HG03571 (cell line): Measurements from ENCODE around the gene TTC9B.
"Not testable (repeated sequence)": the region's sequence is repeated elsewhere in the genome, so short reads cannot be mapped to it uniquely, and the experiment has no call there.

Experiments
- ATAC-seq: cut with Tn5 transposase; IDR thresholded peaks from one replicate; pipeline ENCODE4 v1.9.1; 2021; ENCODE audit not compliant: unreplicated experiment

TTC9B gene

GRCh38 chr19:40233811-40234389, 15.7 kb upstream of the TTC9B start:
- no peak for ATAC-seq

GRCh38 chr19:40232949-40233810, 15.0 kb upstream of the TTC9B start:
- no peak for ATAC-seq

GRCh38 chr19:40232479-40232878, 14.3 kb upstream of the TTC9B start:
- ATAC-seq: no peak

GRCh38 chr19:40231544-40232424, 13.6 kb upstream of the TTC9B start:
- ATAC-seq: no peak

GRCh38 chr19:40231057-40231456, 12.9 kb upstream of the TTC9B start:
- no peak for ATAC-seq

GRCh38 chr19:40229926-40230417, 11.8 kb upstream of the TTC9B start:
- ATAC-seq: no peak

GRCh38 chr19:40229484-40229883, 11.3 kb upstream of the TTC9B start:
- ATAC-seq: no peak

- no peak for ATAC-seq
Measured at GRCh38 chr19:40228863-40229262, 10.7 kb upstream of the TTC9B start.

- no peak for ATAC-seq
Measured at GRCh38 chr19:40228346-40228745, 10.2 kb upstream of the TTC9B start.

GRCh38 chr19:40225440-40226305, 7.5 kb upstream of the TTC9B start:
- no peak for ATAC-seq

- no peak for ATAC-seq
Measured at GRCh38 chr19:40224342-40225150, 6.4 kb upstream of the TTC9B start.

- ATAC-seq: no peak
Measured at GRCh38 chr19:40223135-40223822, 5.1 kb upstream of the TTC9B start.

- ATAC-seq: no peak
Measured at GRCh38 chr19:40221858-40222619, 3.9 kb upstream of the TTC9B start.

- ATAC-seq: no peak
Measured at GRCh38 chr19:40220674-40221073, 2.5 kb upstream of the TTC9B start.

GRCh38 chr19:40219721-40220276, 1.6 kb upstream of the TTC9B start:
- no peak for ATAC-seq

GRCh38 chr19:40219029-40219428, 845 bp upstream of the TTC9B start:
- not testable (repeated sequence) for ATAC-seq

GRCh38 chr19:40217027-40217810, 965 bp downstream of the TTC9B start:
- ATAC-seq: no peak

- no peak for ATAC-seq
Measured at GRCh38 chr19:40216777-40217026, 1.5 kb downstream of the TTC9B start.
